ENCODE results near the gene PITPNB.
A peak's percentile ranks its signal among the peaks of the same experiment; 100 is the strongest.

DNA sequence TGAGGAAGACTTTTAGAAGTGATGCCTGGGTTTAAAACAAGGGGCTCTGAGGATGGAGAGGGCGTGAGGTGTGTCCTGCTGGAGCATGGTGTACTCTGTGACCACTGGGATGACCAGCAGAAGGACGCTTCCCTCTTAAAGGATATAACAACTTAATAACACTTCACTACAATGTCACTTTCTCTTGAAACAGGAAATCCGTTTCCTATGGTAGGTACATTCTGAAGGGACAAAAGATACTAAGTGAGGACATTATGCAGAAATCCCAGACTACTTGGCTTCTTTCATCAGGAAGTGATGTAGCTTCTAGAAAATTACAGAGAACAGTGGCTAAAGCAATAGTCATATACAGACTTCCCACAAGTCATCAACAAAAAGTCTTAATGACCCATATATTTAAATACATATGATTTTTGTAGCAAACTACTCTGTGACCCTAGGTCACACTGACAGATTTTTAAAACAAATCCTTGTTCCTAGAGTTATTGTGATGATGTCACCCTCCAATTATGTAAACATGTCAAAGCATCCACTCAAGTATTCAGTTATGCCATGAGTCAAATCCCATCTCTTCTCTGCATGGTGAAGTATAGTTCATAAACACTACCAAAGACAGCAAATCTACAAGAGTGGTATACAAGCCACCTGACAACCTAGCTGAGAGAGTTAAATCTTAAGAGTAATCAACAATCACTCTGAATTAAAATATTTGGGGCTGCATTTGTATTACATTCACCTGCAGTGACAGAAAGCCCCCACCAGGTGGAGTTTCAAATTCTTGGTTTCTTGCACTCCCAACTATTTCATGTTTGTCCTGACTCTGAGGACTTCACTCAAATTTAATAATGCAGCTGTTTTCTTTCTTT, 32.8 kb downstream of the PITPNB start:
- peak; percentile 87 for TF ChIP-seq CTCF (IDR thresholded peaks at IDR 0.05; ENCODE audit: borderline replicate concordance, extremely low read depth, low read length, poor library complexity, severe bottlenecking)
- no peak for TF ChIP-seq EZH2 (IDR thresholded peaks at IDR 0.05; ENCODE audit: borderline replicate concordance, low read depth, low read length, severe bottlenecking)

Measured in DND-41 (cell line).